ENCODE results near the gene NPAS3. TPM values are rescaled to one million over a fixed set of nuclear protein-coding genes. Genes with fewer than 3 reads are reported as not detected.

The NPAS3 gene
- total and polyA plus RNA-seq, 2 donors (not counting 3 experiments of a cell fraction or from before 2014, with no cell fraction given), result 0.10 to 0.13 TPM

- POLR2A ChIA-PET, result no interaction called here
- dilution Hi-C loops (cut with MboI; ENCODE audit: extremely low pct_ligation_motif_present, low sequenced_read_pairs), result no loop called here
- Histone ChIP-seq H3K9me3 (replicated peaks; ENCODE audit: control insufficient read depth, insufficient read depth, low read length) (no peaks in the 10 kb centered on the region), H3K9ac (replicated peaks; ENCODE audit: extremely low read depth, insufficient read depth, low read length) (no peak overlapping the region), H3K4me1 (ENCODE audit: control insufficient read depth, extremely low read depth, insufficient read depth, low read length) (no peaks in the 10 kb centered on the region), H4K20me1 (replicated peaks; ENCODE audit: control insufficient read depth, extremely low read depth, insufficient read depth, low read length) (no peaks in the 10 kb centered on the region), H3K27me3 (ENCODE audit: control insufficient read depth in 2 of 2, insufficient read depth in 2 of 2, low read length in 2 of 2) (peaks cover 0 to 3% of the 10 kb centered on the region in 2 experiments), H3K79me2 (ENCODE audit: control insufficient read depth, insufficient read depth, low read length) (no peaks in the 10 kb centered on the region), H3K9me1 (replicated peaks; ENCODE audit: control insufficient read depth, extremely low read depth, insufficient read depth, low read length) (no peaks in the 10 kb centered on the region), H2AFZ (ENCODE audit: low read depth, low read length) (no peak overlapping the region), H3K36me3 (ENCODE audit: control insufficient read depth in 2 of 2, extremely low read depth in 1 of 2, insufficient read depth in 2 of 2, low read length in 2 of 2) (no peaks in the 10 kb centered on the region), H3K27ac (ENCODE audit: insufficient read depth, low read depth, low read length) (no peak overlapping the region), H3K4me3 (replicated peaks in 1 of 3; ENCODE audit: insufficient read depth in 1 of 3, low read depth in 1 of 3, low read length in 3 of 3) (no peak overlapping the region), H3K4me2 (ENCODE audit: insufficient read depth, low read length) (no peak overlapping the region)
- intact Hi-C loops (cut with micrococcal nuclease), result loop anchor here (10.0 kb wide), 1 partner anchor 509 kb away; no protein-coding TSS in a partner anchor
- CTCF ChIA-PET, result no interaction called here
- BruUV-seq (replicated peaks), result no TSS peak
- TF ChIP-seq, protein P1, sequence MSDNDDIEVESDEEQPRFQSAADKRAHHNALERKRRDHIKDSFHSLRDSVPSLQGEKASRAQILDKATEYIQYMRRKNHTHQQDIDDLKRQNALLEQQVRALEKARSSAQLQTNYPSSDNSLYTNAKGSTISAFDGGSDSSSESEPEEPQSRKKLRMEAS (IDR thresholded peaks at IDR 0.05; ENCODE audit: insufficient read depth, insufficient read length), result no peak
- TF ChIP-seq MYC (IDR thresholded peaks at IDR 0.05; ENCODE audit: low read depth, low read length), result no peak
- TF ChIP-seq JUN (IDR thresholded peaks at IDR 0.05; ENCODE audit: borderline replicate concordance, insufficient read depth, insufficient read length, low read depth), result no peak
- TF ChIP-seq POLR2A (IDR thresholded peaks at IDR 0.05; ENCODE audit: low read depth, low read length), result no peak
- TF ChIP-seq EZH2 (IDR thresholded peaks at IDR 0.05; ENCODE audit: borderline replicate concordance, low read depth, low read length, severe bottlenecking), result no peak
- no peak for TF ChIP-seq POLR2AphosphoS5 (IDR thresholded peaks at IDR 0.05; ENCODE audit: insufficient read depth, low read depth, low read length)
- TF ChIP-seq FOS (IDR thresholded peaks at IDR 0.05; ENCODE audit: borderline replicate concordance, insufficient read depth, low read length), result no peak
- TF ChIP-seq GATA2 (IDR thresholded peaks at IDR 0.05; ENCODE audit: insufficient read depth, insufficient read length, low read depth, low read length), result no peak
- no peak for TF ChIP-seq CTCF (IDR thresholded peaks at IDR 0.05; ENCODE audit: extremely low read depth in 1 of 2, insufficient read depth in 1 of 2, low read depth in 1 of 2, low read length in 2 of 2)
- no peak for DNase-seq (ENCODE audit: low read depth, low spot score)
- FAIRE-seq, result no peak
Measured at GRCh38 chr14:33285902-33286700, 347.4 kb downstream of the NPAS3 start.

Data from endothelial cell of umbilical vein (primary cell).